Ishikawa (cell line): Measurements from ENCODE around the gene PSMB2.

ENCODE experiments used
- CEBPB ChIP-seq: IDR thresholded peaks from 2 replicates; pipeline ENCODE4 v1.6.1; 2012
- CREB1 ChIP-seq: IDR thresholded peaks from 2 replicates; pipeline ENCODE4 v1.6.1; 2012; ENCODE audit warnings: low read depth
- EGR1 ChIP-seq: IDR thresholded peaks from 2 replicates; pipeline ENCODE4 v1.6.1; 2012
- EP300 ChIP-seq: IDR thresholded peaks from 2 replicates; pipeline ENCODE4 v1.6.1; 2012; ENCODE audit warnings: borderline replicate concordance
- FOXM1 ChIP-seq: IDR thresholded peaks from 2 replicates; pipeline ENCODE4 v1.6.1; 2012; ENCODE audit warnings: low read depth, borderline replicate concordance
- MAX ChIP-seq: IDR thresholded peaks from 2 replicates; pipeline ENCODE4 v1.6.1; 2012
- NFIC ChIP-seq: IDR thresholded peaks from 2 replicates; pipeline ENCODE4 v1.6.1; 2012
- RAD21 ChIP-seq: IDR thresholded peaks from 2 replicates; pipeline ENCODE4 v1.6.1; 2012; ENCODE audit warnings: low read depth
- REST ChIP-seq: IDR thresholded peaks from 2 replicates; pipeline ENCODE4 v1.6.1; 2012; ENCODE audit warnings: low read depth, mild to moderate bottlenecking
- TAF1 ChIP-seq: IDR thresholded peaks from 2 replicates; pipeline ENCODE4 v1.6.1; 2012; ENCODE audit warnings: low read depth, mild to moderate bottlenecking
- TCF12 ChIP-seq: IDR thresholded peaks from 2 replicates; pipeline ENCODE4 v1.6.1; 2012; ENCODE audit warnings: low read depth
- TEAD4 ChIP-seq: IDR thresholded peaks from 2 replicates; pipeline ENCODE4 v1.6.1; 2012
- USF1 ChIP-seq: IDR thresholded peaks from 2 replicates; pipeline ENCODE4 v1.6.1; 2012
- YY1 ChIP-seq: IDR thresholded peaks from 2 replicates; pipeline ENCODE4 v1.6.1; 2012; ENCODE audit warnings: low read depth
- ZBTB7A ChIP-seq: IDR thresholded peaks from 2 replicates; pipeline ENCODE4 v1.6.1; 2012; ENCODE audit warnings: low read depth

Gene PSMB2

GRCh38 chr1:35660581-35661473 is 19.5 kb upstream of the PSMB2 start:
- 0 out of 2 replicates have a peak, but pooled peaks have one; percentile 16 for TF ChIP-seq YY1
- peak; percentile 93 for TF ChIP-seq REST
- 0 out of 2 replicates have a peak, but pooled peaks have one; percentile 22 for TF ChIP-seq TEAD4
- TF ChIP-seq FOXM1, result no peak

GRCh38 chr1:35659589-35659988 is 18.3 kb upstream of the PSMB2 start:
- TF ChIP-seq EP300, result no peak
- no peak for TF ChIP-seq EGR1
- no peak for TF ChIP-seq TCF12
- no peak for TF ChIP-seq MAX
- no peak for TF ChIP-seq YY1
- TF ChIP-seq ZBTB7A, result no peak
- TF ChIP-seq CREB1, result no peak
- no peak for TF ChIP-seq TEAD4
- TF ChIP-seq TAF1, result no peak
- TF ChIP-seq USF1, result no peak
- no peak for TF ChIP-seq RAD21
- TF ChIP-seq REST, result no peak
- TF ChIP-seq CEBPB, result no peak
- TF ChIP-seq FOXM1, result no peak
- TF ChIP-seq NFIC, result no peak

- TF ChIP-seq TEAD4 (no peak), TCF12 (no peak), ZBTB7A (no peak), TAF1 (no peak), MAX (no peak), USF1 (no peak), RAD21 (no peak), EP300 (no peak), NFIC (no peak), CEBPB (no peak), EGR1 (no peak), YY1 (no peak), FOXM1 (no peak), CREB1 (no peak), REST (no peak)
Measured at GRCh38 chr1:35657851-35658250, 16.5 kb upstream of the PSMB2 start.

GRCh38 chr1:35656863-35657232 is 15.5 kb upstream of the PSMB2 start:
- TF ChIP-seq RAD21, result no peak
- no peak for TF ChIP-seq MAX
- TF ChIP-seq NFIC, result no peak
- TF ChIP-seq CREB1, result no peak
- no peak for TF ChIP-seq FOXM1
- TF ChIP-seq ZBTB7A, result no peak
- TF ChIP-seq EGR1, result no peak
- TF ChIP-seq CEBPB, result no peak
- TF ChIP-seq REST, result no peak
- TF ChIP-seq EP300, result no peak
- TF ChIP-seq USF1, result no peak
- no peak for TF ChIP-seq TEAD4
- no peak for TF ChIP-seq YY1
- no peak for TF ChIP-seq TCF12
- TF ChIP-seq TAF1, result no peak
